SU-DHL-6 (cell line): ENCODE data around the gene SGPL1.

Experiments used
- CTCF ChIP-seq: fragments of 200-600 bp; sonication (generic); IDR thresholded peaks from one replicate; pipeline ENCODE4 v1.5.1; 2017; ENCODE audit warnings: antibody characterized with exemption, mild to moderate bottlenecking, low read length, moderate library complexity; ENCODE audit not compliant: insufficient read depth, poor library complexity, severe bottlenecking
- EZH2phosphoT487 ChIP-seq: fragments of 200-600 bp; sonication (generic), shearing (Covaris generic); conservative IDR thresholded peaks from 2 replicates; pipeline ENCODE4 v1.6.1; 2018; ENCODE audit warnings: mild to moderate bottlenecking, antibody characterized with exemption, low read length, moderate library complexity, mixed read lengths

- TF ChIP-seq CTCF (no peak), EZH2phosphoT487 (no peak)
Observed at GRCh38 chr10:70795613-70796012, 20.1 kb upstream of the SGPL1 start.
